Erythroblast (primary cell): ENCODE measurements around the gene STARD13.

ENCODE experiments used
- GATA1 ChIP-seq: IDR thresholded peaks from 2 replicates; pipeline ENCODE4 v1.6.1; 2011; ENCODE audit warnings: low read depth, mild to moderate bottlenecking, control low read depth, low read length, moderate library complexity
- POLR2A ChIP-seq: IDR thresholded peaks from 2 replicates; pipeline ENCODE4 v1.6.1; 2011; ENCODE audit warnings: mild to moderate bottlenecking, low read length

DNA sequence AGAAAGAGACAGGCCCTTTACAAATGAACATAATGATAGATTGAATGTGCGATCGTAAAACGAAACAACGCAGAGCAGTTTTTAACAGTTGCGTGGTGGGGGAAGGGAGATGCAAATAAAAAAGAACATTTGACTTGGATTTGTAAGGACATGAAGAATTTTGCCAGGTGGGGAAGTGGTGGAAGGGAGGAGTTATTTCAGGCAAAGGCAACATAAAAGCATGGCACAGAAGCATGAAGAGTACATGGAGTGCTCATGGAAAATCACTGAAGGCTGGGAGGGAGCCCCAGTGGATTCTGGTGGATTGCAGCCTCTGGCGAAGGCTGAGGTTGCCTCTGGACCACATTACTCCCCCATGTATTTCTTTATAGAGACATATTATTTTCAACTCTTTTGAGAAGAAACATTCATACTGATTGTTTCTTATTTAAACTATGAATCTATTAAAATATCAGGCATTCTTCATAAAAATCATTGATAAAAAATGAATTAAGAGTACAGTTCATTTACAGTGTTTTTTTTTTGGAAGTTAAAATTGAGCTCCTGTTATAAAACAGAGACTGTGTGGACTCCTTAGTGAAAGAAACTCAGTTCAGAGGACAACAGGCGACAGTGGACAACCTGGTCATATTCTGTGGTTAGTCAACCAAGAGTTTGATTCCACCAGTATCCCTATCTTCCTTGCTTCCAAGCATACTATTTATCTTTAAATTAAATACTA is 57.5 kb downstream of the STARD13 start:
- TF ChIP-seq POLR2A (no peak), GATA1 (no peak)
